ENCODE measurements around the gene RMP24.
"Not testable (repeated sequence)": the region's sequence is repeated elsewhere in the genome, so short reads cannot be mapped to it uniquely, and the experiment has no call there.

The RMP24 gene

DNA sequence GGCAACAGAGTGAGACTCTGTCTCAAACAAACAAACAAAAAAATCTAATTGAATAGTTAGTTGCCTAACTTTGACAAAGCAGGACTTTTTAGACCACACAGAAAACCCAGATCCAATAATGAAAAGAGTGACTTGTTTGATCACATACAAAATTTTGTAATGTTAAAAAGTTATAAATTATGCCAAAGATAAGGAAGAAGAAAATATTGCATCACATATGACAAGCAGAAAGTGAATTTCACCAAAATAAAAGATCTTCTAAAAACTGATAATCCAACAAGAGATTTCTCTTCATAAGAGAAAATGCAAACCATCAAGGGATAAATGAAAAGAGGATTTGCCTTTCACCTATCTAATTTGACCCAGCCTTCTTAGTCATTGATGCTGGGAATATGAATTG is 2.8 kb upstream of the RMP24 start:
- no peak for DNase-seq

DNA sequence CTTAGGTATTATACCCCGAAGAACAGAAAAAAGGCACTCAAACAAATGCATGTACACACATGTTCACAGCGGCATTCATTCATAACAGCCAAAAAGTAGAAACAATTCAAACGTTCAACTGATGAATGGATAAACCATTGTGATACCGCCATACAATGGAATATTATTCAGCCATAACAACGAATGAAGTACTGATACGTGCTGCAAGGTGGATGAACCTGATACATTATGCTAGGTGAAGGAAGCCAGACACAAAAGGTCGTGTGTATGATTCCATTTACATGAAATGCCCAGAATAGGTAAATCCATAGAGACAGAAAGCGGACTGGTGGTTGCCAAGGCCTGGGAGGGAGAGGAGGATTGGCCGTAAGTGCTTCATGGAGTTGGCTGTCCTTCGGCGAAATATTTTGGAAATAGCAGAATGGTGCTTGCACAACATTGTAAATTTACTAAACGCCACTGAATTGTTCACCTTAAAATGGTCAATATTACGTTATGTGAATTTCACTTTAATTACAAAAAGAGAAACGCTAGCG is 750 bp upstream of the RMP24 start:
- no peak for DNase-seq

DNA sequence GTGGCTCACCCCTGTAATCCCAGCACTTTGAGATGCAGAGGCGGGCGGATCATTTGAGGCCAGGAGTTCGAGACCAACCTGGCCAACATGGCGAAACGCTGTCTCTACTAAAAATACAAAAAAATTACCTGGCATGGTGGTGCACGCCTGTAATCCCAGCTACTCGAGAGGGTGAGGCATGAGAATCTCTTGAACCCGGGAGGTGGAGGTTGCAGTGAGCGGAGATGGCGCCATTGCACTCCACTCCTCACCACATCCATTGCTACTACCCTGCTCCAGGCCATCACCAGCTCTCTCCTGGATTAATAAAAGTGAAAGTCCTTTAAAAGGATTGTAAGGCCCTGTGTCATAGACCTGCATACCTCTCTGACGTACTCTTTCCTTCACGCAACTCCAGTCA is 1.2 kb downstream of the RMP24 start:
- no peak for DNase-seq

DNA sequence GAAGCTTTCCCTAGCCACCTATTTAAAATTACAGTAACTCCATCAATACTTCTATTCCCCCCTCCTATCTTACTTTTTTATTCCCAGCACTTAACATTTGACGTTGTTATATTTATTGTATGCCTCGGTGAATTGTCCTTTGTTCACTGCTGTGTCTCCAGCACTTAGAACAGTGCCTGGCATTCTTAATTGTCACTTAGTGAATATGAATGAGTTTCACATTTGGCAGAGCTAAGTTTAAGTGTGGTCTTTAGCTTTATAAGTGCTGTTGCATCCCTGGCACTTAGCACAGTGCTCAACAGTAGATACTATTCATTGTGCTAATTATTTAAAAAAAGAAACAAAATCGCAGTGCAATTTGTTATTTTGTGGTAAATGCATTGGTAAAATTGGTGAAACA is 1.7 kb downstream of the RMP24 start:
- no peak for DNase-seq

DNA sequence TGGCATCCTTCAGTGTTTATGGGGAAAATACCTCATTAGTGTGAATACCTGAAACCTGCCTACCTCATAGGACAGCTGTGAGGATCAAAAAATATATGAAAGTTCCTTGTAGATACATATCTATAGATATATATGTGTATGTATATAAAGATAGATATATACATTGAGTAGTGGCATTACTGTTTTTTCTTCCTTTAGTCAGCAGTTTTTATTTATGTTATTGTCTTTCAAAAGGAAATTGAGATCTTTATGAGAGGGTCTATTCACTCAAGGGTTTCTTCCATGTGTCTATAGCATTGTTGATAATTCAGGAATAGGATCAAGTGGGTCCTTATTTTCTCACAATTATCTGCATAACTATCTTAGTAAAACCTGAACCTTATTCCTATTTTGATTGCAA is 6.6 kb downstream of the RMP24 start:
- no peak for DNase-seq

DNA sequence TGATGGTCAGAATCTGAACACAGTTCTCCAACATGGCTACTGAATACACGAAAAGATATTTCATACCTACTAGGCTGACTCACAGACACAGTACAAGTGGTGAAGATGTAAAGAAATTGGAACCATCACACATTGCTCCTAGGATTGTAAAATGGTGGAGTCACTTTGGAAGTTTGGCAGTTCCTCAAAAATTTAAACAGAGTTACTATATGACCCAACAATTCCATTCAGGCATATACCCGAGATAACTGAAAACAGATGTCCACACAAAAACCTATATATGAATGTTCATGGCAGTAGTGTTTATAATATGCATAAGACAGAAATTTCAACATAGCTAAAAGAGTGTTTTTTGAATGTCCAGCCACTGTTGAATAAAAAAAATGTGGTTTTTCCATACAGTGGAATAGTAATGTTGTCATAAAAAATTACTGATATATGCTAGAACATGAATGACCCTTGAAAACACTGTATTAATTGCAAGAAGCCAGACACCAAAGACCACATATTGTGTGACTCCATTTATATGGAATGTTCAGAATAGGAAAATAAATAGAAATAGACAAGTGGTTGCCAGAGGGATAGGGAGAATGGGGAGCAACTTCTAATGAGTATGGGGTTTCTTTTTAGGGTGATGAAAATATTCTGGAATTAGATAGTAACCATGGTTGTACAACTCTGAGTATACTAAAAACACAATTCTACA is 10.1 kb downstream of the RMP24 start:
- no peak for DNase-seq

DNA sequence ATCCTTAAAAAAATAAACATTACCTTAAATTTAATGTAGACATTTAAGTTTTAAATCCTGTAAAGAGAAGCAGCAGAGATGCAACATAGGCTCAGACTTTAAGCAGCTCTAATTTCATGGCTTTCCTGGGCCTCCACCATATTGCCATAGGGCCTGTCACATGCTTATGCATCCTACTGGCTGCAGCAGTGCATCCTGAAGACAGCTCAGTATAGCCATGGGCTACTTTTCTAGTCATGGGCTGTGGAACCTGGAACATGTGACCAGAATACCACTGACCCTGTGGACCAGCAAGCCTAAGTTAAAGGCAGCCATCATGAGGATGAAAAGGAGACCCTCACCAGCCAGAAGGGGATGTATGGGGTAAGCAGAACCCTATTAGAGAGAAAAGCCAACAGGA is 10.7 kb downstream of the RMP24 start:
- DNase-seq, result no peak

DNA sequence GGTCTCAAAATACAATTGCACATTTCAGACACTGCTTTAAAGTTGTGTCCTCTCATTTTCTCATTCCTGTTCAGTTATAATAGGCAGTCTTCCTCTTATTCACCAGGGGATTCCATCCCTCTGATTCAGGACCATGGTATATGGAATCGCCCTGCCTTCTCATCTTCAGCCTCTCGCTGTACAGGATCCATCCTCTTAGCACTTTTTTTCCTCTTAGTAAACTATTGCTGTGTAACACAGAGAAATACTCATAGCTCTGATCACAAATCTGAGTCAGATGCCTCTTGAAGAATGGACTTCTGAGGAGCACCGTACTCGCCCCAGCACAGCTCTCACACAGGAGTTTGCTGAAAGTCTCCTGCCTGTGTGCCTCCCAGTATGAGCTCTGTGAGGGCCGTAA is 11.3 kb downstream of the RMP24 start:
- no peak for DNase-seq

DNA sequence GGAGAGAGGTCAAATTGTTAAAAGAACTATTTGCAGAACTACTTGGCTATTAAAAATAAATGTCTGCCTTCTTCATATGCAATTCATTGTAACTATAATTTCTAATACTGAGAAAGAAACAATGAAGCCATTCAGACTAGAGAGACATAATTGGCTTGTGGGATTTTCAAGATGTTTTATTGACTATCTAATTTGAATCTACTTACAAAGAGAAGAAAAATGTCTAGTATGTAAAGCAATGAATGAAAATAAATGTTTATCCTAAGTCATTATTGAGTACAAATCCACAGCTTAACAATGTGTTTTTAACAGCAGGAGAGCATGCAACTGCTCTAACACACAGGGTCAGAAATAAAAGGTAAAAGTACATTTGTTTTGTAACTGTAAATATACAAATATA is 19.2 kb downstream of the RMP24 start:
- DNase-seq, result no peak

DNA sequence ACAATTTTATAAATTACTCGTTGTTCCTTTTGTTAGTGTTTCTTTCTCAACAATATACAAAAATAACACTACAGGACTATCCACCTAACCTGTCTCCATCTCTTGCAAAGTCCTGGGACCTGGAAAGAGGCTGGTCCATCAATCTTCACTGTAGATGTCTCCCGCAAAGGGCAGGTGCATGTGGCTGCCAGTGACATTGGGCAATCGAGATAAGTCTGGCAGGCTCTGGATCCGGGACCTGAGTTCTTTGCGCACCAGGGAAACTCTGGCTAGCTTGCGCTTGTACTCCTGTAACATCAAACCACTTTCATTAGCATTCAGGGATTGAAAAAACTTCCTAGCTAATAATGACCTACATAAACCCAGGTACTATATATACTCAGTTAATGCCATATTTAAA is 20.5 kb downstream of the RMP24 start:
- no peak for DNase-seq

DNA sequence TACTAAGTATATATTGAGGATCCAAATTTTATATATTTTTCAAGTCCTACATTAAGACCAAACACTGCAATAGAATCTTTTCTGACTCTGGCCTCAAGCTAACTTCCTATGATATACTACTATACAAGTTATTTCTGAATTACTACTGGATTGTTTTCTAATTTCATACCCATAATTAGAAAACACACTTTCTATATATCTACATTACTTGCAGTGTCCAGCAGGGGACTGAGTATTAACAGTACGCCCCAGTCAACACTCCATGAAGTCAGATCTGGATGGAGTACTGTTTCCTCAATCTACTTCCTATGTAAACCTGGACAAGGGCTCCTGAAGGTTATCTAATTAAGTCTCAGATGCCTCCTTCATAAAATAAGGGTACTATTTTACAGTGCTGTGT is 26.5 kb downstream of the RMP24 start:
- peak; percentile 46 for DNase-seq

DNA sequence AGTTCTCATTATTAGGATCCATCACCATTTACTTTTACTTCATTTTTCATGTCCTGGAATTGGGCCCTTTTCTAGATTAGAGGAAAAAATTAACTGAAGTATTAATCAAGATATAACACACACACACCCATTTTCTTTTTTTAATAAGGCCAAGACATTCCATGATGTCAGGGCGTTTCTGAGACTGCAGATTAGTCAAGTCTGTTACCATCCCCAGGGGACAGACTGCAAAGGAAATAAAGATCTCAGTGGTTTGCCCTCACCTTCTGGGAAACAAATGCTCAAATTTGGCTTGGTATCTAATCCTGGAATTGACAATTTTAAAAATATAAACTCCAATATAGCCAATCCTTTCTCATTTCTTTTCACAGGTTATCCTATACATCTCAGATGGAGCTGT is 27.4 kb downstream of the RMP24 start:
- no peak for DNase-seq

DNA sequence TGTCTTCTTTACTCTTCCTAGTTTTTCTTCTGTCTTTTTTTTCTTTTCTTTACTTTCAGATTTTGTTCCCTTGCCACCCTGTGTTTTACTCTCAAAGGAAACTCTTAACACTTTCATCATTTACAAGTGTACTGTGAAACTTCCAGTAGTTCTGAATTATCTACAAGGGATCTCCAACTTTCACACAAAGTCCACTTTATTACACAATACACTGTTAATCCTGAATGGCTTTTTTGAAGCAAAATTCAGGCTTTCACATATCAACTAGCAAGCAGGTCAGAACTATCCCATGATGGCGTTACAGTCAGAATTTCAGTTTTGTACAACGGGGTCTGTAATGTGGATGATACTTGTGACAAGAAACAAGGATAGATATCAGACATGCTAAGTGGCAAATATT is 34.5 kb downstream of the RMP24 start:
- no peak for DNase-seq

DNA sequence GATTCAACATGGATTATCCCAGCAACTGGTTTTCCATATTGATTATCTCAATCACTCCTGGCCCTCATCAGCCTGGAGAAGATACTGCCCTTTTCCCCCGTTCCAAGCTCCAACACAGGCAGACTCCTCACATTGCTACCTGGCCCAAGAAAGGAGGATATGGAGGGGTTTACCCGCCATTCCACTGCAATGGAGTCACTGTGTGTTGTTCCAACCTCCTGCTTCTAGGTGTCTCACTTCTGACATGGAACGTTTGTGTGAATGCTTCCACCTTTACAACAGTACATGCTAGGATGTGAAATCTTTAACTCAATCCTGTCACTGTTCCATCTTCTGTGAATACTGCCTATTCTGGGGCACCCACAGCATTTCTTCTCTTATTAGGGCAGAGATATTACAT is 36.7 kb downstream of the RMP24 start:
- DNase-seq, result no peak

DNA sequence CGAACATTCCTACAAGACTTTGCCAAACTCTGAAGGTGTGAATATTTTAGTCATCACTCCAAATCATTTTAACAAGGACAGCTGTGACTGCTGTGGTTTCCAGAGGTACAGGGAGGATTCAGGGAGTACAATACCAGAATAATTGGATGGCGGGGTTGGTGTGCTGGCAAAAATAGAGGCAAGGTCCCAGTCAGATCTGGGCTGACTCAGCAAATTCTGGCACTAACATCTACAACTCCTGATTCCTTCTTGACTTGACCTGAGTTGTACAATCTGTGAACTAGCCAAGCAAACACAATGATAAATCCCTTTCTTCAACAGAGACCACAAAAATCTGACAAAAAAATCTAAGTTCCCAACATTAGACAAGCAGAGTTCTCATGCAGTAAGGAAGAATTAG is 40.4 kb downstream of the RMP24 start:
- DNase-seq, result no peak

DNA sequence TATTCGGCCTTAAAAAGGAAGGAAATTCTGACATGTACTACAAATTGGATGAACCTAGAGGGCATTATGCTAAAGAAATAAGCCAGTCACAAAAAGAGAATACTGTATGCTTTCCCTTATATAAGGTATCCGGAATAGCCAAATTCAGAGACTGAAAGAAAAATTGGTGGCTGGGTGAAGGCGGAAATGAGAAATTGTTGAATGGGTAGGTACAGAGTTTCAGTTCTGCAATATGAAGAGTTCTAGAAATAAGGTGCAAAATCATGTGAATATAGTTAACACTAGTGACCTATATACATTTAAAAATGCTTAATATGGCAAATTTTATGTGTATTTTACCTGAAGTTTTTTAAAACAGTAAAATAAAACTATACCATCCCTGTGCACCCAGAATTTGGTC is 43.1 kb downstream of the RMP24 start:
- no peak for DNase-seq

DNA sequence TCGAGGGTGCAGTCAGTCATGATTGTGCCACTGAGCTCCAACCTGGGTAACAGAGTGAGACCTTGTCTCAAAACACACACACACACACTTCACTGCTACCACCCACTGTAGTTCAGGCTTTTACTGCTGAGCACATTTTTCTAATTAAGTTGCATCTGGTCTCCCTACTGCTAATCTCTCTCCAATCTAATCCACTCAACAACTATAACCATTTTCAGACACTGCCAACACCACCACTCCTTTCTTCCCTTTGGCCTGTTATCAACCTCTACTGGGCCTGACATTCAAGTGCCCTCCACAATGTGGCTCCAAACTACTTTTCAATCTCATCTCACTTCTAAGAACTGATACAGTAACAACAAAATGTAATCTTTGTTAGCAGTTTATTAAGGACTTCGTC is 44.8 kb downstream of the RMP24 start:
- no peak for DNase-seq

DNA sequence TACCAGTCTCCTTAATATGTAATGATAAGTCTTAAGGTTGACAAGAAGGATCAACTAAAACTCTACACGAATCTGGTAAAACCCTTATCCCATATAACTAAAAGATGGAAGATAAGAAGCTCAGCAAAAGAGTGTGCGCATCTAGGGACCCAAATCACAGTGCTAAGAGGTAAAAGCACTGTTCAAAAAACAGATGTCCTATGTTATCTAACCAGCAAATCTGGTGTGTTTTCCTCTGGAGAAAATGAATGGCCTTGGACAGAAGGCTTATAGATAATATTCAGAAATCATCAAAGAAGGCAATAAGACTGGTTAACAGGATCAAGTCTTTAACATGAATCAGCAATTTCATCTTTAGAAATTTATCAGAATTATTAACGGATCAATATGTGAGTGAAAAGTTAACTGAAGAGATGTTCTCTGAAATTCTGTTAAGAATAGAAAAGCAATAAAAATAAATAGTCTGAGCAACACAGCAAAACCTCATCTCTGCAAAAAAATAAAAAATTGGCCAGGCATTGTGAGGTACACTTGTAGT is 47.8 kb downstream of the RMP24 start:
- no peak for DNase-seq

DNA sequence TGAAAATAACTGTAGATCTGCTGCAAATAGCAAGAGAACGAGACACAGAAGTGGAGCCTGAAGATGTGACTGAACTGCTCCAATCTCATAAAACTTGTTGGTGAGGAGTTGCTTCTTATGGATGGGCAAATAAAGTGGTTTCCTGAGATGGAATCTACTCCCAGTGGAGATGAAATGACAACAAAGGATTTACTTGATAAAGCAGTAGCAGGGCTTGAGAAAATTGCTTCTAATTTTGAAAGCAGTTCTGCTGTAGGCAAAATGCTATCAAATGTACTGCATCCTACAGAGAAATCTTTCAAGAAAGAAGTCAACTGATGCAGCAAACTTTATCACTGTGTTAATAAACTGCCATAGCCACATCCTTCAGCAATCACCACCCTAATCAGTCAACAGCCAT is 50.9 kb downstream of the RMP24 start:
- DNase-seq, result no peak

DNA sequence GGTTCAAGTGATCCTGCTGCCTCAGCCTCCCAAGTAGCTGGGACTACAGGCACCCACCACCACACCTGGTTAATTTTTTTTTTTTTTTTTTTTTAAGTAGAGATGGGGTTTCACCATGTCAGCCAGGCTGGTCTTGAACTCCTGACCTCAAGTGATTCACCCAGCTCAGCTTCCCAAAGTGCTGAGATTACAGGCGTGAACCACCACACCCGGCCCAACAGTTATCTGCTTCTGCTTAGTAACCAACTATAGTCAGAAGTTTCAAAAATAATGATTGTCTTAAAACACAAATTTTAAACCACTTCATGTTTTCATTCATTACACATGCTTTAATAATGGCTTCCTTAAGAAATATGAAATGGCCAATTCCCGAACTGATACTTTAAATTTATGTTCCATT is 51.8 kb downstream of the RMP24 start:
- DNase-seq, result not testable (repeated sequence)

DNA sequence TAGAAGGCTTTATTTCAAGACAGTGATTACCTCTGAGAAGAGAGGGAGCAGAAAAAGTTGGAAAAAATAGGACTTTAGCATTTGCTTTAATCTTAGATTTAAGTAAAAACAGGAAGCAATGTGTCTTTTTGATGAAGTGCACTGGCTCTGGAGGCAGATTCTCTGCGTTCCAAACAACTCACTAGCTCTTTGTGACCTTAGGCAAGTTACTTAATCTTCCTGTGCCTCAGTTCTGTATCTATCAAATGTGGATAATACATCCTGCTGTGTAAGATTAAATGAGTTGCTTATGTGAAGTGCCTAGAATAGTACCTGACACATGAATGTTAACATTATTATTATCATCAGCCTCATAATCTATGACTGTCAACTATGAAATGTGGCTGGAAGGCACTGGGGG is 52.5 kb downstream of the RMP24 start:
- peak; percentile 15 for DNase-seq

DNA sequence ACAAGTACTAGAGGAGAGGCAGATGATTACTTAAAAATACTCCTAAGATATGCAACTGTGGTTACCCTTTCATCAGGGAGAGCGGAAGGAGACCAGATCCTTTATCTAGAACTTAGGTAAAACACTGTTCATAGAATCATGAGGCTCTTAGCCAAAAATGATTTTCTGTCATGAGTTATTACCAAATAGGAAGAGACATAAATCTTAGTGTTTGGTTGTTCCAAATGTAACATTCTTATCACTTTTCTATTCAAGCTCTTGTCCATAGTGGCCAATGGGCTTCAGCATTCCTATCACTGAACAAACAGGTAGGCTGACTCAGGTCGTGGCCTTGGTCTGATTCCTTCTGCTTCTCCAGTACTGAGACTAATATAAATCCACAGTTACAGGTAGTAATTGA is 56.4 kb downstream of the RMP24 start:
- DNase-seq, result peak; percentile 54

Measured in hematopoietic multipotent progenitor cell treated with erythropoietin and hydrocortisone succinate and interleukin-3 and kit ligand, for 4 days (in vitro differentiated cells).